OCI-LY7 (cell line): ENCODE results near the gene GGACT. TPM values are rescaled to one million over a fixed set of nuclear protein-coding genes. Genes with fewer than 3 reads are reported as not detected.
"Not testable (repeated sequence)": the region's sequence is repeated elsewhere in the genome, so short reads cannot be mapped to it uniquely, and the experiment has no call there.

ENCODE experiments used
- BruUV-seq: library from RNA; stranded (reverse); fragments of 400-500 nt; replicated peaks from 2 replicates; lab custom pipeline; 2021; lab: Mats Ljungman, UMichigan
- CTCF ChIA-PET: fragments of 300-600 bp; sonication (Branson Sonifier 250); formaldehyde crosslinking; loops from one replicate; lab custom pipeline; 2022; ENCODE audit warnings: antibody characterized with exemption; ENCODE audit not compliant: unreplicated experiment; lab: Charles Lee
- POLR2A ChIA-PET: fragments of 300-600 bp; sonication (Branson Sonifier 250); formaldehyde crosslinking; loops from one replicate; lab custom pipeline; 2022; ENCODE audit warnings: antibody characterized with exemption; lab: Charles Lee
- DNase-seq: peaks from one replicate; pipeline ENCODE4 v3.0.0-alpha.2; 2015; ENCODE audit warnings: low spot score
- H2AFZ ChIP-seq: fragments of 200-600 bp; sonication (generic), shearing (Covaris generic); 2 replicates; pipeline ENCODE4 v1.6.1; 2014; ENCODE audit warnings: mild to moderate bottlenecking, antibody characterized with exemption, low read length, moderate library complexity
- H3K27ac ChIP-seq: fragments of 200-600 bp; sonication (generic); 2 replicates; pipeline ENCODE4 v1.5.1; 2014; ENCODE audit warnings: mixed run types, low read depth, mild to moderate bottlenecking, moderate library complexity, low read length, inconsistent platforms; ENCODE audit not compliant: poor library complexity, severe bottlenecking
- H3K36me3 ChIP-seq: fragments of 200-600 bp; sonication (generic); 2 replicates; pipeline ENCODE4 v1.6.1; 2014; ENCODE audit warnings: mild to moderate bottlenecking, antibody characterized with exemption, low read length, moderate library complexity, mixed read lengths; ENCODE audit not compliant: insufficient read depth
- H3K4me1 ChIP-seq: fragments of 200-600 bp; sonication (generic); 2 replicates; pipeline ENCODE4 v1.5.1; 2014; ENCODE audit warnings: mild to moderate bottlenecking, low read length; ENCODE audit not compliant: insufficient read depth, poor library complexity, severe bottlenecking
- H3K4me2 ChIP-seq: fragments of 200-600 bp; sonication (generic); 2 replicates; pipeline ENCODE4 v1.6.1; 2014; ENCODE audit warnings: mild to moderate bottlenecking, low read length
- H3K4me3 ChIP-seq: fragments of 200-600 bp; sonication (generic); 2 replicates; pipeline ENCODE4 v1.5.1; 2014; ENCODE audit warnings: mild to moderate bottlenecking, low read depth, low read length; ENCODE audit not compliant: poor library complexity, severe bottlenecking
- H3K79me2 ChIP-seq: fragments of 200-600 bp; sonication (generic); 2 replicates; pipeline ENCODE4 v1.6.1; 2016; ENCODE audit warnings: low read depth, mild to moderate bottlenecking, low read length, moderate library complexity, mixed read lengths; ENCODE audit not compliant: insufficient read depth
- H3K9me2 ChIP-seq: fragments of 200-600 bp; sonication (generic); 2 replicates; pipeline ENCODE4 v1.6.1; 2016; ENCODE audit warnings: mild to moderate bottlenecking, low read length, mixed read lengths; ENCODE audit not compliant: insufficient read depth
- H3K9me3 ChIP-seq: fragments of 200-600 bp; sonication (generic); 2 replicates; pipeline ENCODE4 v1.6.1; 2014; ENCODE audit warnings: mild to moderate bottlenecking, mixed run types, low read length, mixed read lengths
- H4K20me1 ChIP-seq: fragments of 200-600 bp; sonication (generic); 2 replicates; pipeline ENCODE4 v1.6.1; 2014; ENCODE audit warnings: mild to moderate bottlenecking, antibody characterized with exemption, low read length, moderate library complexity, mixed read lengths; ENCODE audit not compliant: insufficient read depth
- EZH2phosphoT487 ChIP-seq: fragments of 200-600 bp; sonication (generic); IDR thresholded peaks from 2 replicates; pipeline ENCODE4 v1.6.1; 2018; ENCODE audit warnings: low read depth, borderline replicate concordance, mild to moderate bottlenecking, mixed run types, antibody characterized with exemption, low read length, moderate library complexity, mixed read lengths
- intact Hi-C: fragments of 100-400 bp; cut with micrococcal nuclease; formaldehyde crosslinking; loops from one replicate; pipeline ENCODE4 v1.10.0; 2022; ENCODE audit not compliant: unreplicated experiment
- total RNA-seq, 2 experiments: library from RNA; depleted of rRNA in 1 of 2; stranded (reverse); fragments of >200 nt in 1 of 2; shearing (Covaris generic) in 1 of 2; gene quantifications; 2 replicates each; pipeline ENCODE4 v1.2.3, GENCODE V29; 2014 to 2022
- TF ChIP-seq, protein P1 (sequence below): fragments of 200-600 bp; sonication (generic); conservative IDR thresholded peaks from 2 replicates; pipeline ENCODE4 v1.5.1; 2014; ENCODE audit warnings: mild to moderate bottlenecking, antibody characterized with exemption, low read length, moderate library complexity, mixed read lengths

GGACT gene
- total RNA-seq, 2 experiments from 2014 or later, result 0.53 to 0.69 TPM

DNA sequence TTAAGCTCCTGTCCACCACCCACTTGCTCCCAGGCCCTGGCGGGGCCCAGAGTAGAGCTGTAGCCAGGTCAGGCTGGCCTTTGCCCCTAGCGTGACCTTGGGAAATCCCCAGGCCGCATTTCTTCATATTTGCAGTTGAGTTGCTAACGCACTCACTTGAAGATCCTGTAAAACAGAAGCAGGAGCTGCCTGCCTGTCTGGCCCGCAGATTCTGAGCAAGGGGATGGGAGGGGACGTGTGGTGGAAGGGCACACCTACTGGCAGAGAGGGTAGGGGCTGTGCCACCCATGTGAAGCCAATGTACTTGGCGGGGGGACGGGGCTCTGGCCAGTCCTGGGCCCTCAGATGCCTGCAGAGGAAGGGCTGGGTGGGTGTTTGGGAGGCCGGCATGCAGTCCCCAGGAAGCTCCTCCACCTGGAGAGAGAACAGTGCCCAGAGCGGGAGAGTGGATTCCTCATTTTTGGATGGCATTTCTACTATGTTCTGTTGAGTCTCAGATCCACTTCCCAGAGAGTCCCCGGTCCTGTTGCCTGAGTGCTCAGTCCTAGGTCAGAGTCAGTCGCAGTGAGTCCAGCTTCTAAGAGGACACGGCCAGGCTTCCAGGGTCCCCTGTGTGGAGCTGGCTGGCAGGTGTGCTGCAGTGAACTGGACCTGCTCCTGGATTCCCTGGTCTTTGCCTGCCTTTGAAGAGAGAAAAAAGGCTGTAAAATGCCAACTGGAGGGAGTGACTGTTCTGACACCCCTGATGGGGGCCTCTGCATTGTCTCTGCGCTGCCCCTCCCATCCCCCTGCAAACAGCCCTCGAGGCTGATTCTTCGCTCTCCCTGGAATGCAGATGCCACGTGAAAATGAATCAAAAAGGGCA lies 62.9 kb downstream of the GGACT start:
- H3K4me3 ChIP-seq, result no peak overlapping the region
- DNase-seq, result no peak
- ChIA-PET POLR2A (interaction anchor here (0.5 kb wide), 1 partner anchor 924 kb away, joined by 5 read pairs; no protein-coding TSS in a partner anchor), CTCF (no interaction called here)
- H2AFZ ChIP-seq, result no peak overlapping the region
- intact Hi-C loops, result no loop called here
- TF ChIP-seq, protein P1, sequence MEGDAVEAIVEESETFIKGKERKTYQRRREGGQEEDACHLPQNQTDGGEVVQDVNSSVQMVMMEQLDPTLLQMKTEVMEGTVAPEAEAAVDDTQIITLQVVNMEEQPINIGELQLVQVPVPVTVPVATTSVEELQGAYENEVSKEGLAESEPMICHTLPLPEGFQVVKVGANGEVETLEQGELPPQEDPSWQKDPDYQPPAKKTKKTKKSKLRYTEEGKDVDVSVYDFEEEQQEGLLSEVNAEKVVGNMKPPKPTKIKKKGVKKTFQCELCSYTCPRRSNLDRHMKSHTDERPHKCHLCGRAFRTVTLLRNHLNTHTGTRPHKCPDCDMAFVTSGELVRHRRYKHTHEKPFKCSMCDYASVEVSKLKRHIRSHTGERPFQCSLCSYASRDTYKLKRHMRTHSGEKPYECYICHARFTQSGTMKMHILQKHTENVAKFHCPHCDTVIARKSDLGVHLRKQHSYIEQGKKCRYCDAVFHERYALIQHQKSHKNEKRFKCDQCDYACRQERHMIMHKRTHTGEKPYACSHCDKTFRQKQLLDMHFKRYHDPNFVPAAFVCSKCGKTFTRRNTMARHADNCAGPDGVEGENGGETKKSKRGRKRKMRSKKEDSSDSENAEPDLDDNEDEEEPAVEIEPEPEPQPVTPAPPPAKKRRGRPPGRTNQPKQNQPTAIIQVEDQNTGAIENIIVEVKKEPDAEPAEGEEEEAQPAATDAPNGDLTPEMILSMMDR, result no peak
- no peak for TF ChIP-seq EZH2phosphoT487
- H3K9me2 ChIP-seq, result no peaks in the 10 kb centered on the region
- H3K4me1 ChIP-seq, result no peaks in the 10 kb centered on the region
- no peaks in the 10 kb centered on the region for H4K20me1 ChIP-seq
- no peak overlapping the region for H3K27ac ChIP-seq
- H3K4me2 ChIP-seq, result no peak overlapping the region
- BruUV-seq, result no TSS peak
- no peaks in the 10 kb centered on the region for H3K36me3 ChIP-seq
- H3K79me2 ChIP-seq, result no peaks in the 10 kb centered on the region
- no peaks in the 10 kb centered on the region for H3K9me3 ChIP-seq

DNA sequence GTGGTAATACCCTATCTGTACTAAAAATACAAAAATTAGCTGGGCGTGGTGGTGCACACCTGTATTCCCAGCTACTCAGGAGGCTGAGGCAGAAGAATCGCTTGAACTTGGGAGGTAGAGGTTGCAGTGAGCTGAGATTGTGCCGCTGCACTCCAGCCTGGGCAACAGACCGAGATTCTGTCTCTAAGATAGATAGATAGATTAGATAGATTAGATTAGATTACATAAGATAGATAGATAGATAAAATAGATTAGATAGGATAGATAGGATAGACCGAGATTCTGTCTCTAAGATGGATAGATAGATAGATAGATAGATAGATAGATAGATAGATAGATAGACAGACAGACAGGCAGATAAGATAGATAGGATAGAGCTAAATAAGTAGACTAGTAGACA lies 63.9 kb downstream of the GGACT start:
- H3K27ac ChIP-seq, BruUV-seq, H3K4me1 ChIP-seq: not testable (repeated sequence)

DNA sequence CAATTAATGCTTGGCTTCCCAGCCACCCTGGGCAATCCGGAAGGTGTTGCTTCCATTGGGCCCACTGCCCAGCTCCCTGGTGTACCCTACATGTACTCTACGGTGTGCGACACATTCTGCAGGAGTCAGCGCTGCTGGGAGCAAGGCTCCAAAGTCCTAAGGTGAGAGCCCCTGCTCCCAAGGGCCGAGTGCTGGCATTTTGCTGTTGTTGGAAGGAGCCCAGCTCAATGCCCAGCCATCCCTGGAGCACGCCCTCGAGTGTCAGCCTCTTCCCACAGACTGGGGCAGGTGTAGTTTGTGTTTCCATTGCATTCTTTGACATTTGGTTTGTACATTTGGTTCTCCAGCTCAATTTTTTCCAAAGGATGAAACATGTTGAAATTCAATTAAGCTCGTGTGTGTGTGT lies 64.6 kb downstream of the GGACT start:
- TF ChIP-seq, protein P1, result no peak
- no peak for TF ChIP-seq EZH2phosphoT487
- no TSS peak for BruUV-seq
- no peak for DNase-seq
- Histone ChIP-seq H2AFZ (no peak overlapping the region), H3K36me3 (no peaks in the 10 kb centered on the region), H3K4me2 (no peak overlapping the region), H3K9me3 (no peaks in the 10 kb centered on the region), H4K20me1 (no peaks in the 10 kb centered on the region), H3K79me2 (no peaks in the 10 kb centered on the region), H3K27ac (no peak overlapping the region), H3K9me2 (no peaks in the 10 kb centered on the region), H3K4me3 (no peak overlapping the region), H3K4me1 (no peaks in the 10 kb centered on the region)
- CTCF ChIA-PET, result no interaction called here
- POLR2A ChIA-PET, result no interaction called here
- intact Hi-C loops, result no loop called here

More for the DNA sequence above, 63.9 kb downstream of the GGACT start:
- intact Hi-C loops, H3K4me3 ChIP-seq, H3K79me2 ChIP-seq, CTCF ChIA-PET, H4K20me1 ChIP-seq, H3K36me3 ChIP-seq, H3K9me3 ChIP-seq, POLR2A ChIA-PET, H3K4me2 ChIP-seq, H2AFZ ChIP-seq, DNase-seq, H3K9me2 ChIP-seq: not testable (repeated sequence)
